CD4-positive, alpha-beta T cell (primary cell): ENCODE results near the gene C7orf25. TPM values are rescaled to one million over a fixed set of nuclear protein-coding genes. Genes with fewer than 3 reads are reported as not detected.

Experiments
- ATAC-seq: fragments of 200-7000 bp; cut with Tn5 transposase; one replicate; pipeline ENCODE4 v1.10.0; 2022; ENCODE audit warnings: mild to moderate bottlenecking; ENCODE audit not compliant: poor library complexity
- CTCF ChIA-PET: fragments of 350-600 bp; sonication (Branson Sonifier 250); formaldehyde crosslinking; loops from one replicate; lab custom pipeline; 2021; ENCODE audit warnings: antibody characterized with exemption, inconsistent platforms; lab: Charles Lee
- POLR2A ChIA-PET: fragments of 350-600 bp; sonication (Branson Sonifier 250); formaldehyde crosslinking; loops from one replicate; lab custom pipeline; 2021; ENCODE audit warnings: antibody characterized with exemption, inconsistent platforms; lab: Charles Lee
- DNase-seq, 14 experiments: peaks; one replicate each; pipeline ENCODE4 v3.0.0-alpha.2; 2013 to 2020; ENCODE audit warnings: mixed read lengths in 2 of 14
- H3K27ac ChIP-seq, 2 donors: one replicate each; pipeline versions ENCODE4 v1.5.1 to v1.7.0; 2013; ENCODE audit warnings: low read length in 2 of 2, low read depth in 1 of 2, mild to moderate bottlenecking in 1 of 2
- H3K27me3 ChIP-seq, 2 experiments: 1 replicate in 1 of 2; 2 replicates in 1 of 2; pipeline versions ENCODE4 v1.6.1 to v1.7.0; 2013; ENCODE audit warnings: low read length in 2 of 2, control low read depth in 1 of 2, mild to moderate bottlenecking in 1 of 2, moderate library complexity in 1 of 2; ENCODE audit not compliant: insufficient read depth in 2 of 2, control insufficient read depth in 1 of 2
- H3K36me3 ChIP-seq: one replicate; pipeline ENCODE4 v1.6.1; 2013; ENCODE audit warnings: low read length, control low read depth; ENCODE audit not compliant: insufficient read depth
- H3K4me1 ChIP-seq: one replicate; pipeline ENCODE4 v1.6.1; 2013; ENCODE audit warnings: low read length, control low read depth; ENCODE audit not compliant: insufficient read depth
- H3K4me3 ChIP-seq: one replicate; pipeline ENCODE4 v1.5.1; 2013; ENCODE audit warnings: mild to moderate bottlenecking, low read length, moderate library complexity
- H3K9me3 ChIP-seq, 2 experiments: 1 replicate in 1 of 2; 2 replicates in 1 of 2; pipeline versions ENCODE4 v1.6.1 to v1.7.0; 2013; ENCODE audit warnings: low read length in 2 of 2, mild to moderate bottlenecking in 2 of 2, control low read depth in 1 of 2, moderate library complexity in 1 of 2; ENCODE audit not compliant: control insufficient read depth in 1 of 2, insufficient read depth in 1 of 2
- H3K27ac Mint-ChIP-seq: one replicate; pipeline ENCODE4 v1.8.0; 2020; ENCODE audit warnings: mixed read lengths
- H3K27me3 Mint-ChIP-seq: one replicate; pipeline ENCODE4 v1.8.0; 2021; ENCODE audit warnings: mixed read lengths
- H3K36me3 Mint-ChIP-seq: one replicate; pipeline ENCODE4 v1.8.0; 2021; ENCODE audit warnings: low read depth, mixed read lengths
- H3K4me1 Mint-ChIP-seq: one replicate; pipeline ENCODE4 v1.8.0; 2021; ENCODE audit warnings: low read depth, mixed read lengths
- H3K4me3 Mint-ChIP-seq: one replicate; pipeline ENCODE4 v1.8.0; 2020; ENCODE audit warnings: mild to moderate bottlenecking, mixed read lengths
- H3K9me3 Mint-ChIP-seq: one replicate; pipeline ENCODE4 v1.8.0; 2020; ENCODE audit warnings: mixed read lengths
- CTCF ChIP-seq: fragments of 200-600 bp; IDR thresholded peaks from one replicate; pipeline ENCODE4 v1.8.0; 2022; ENCODE audit warnings: antibody characterized with exemption, mild to moderate bottlenecking
- intact Hi-C, 2 experiments: fragments of 100-400 bp; cut with DNase I in 1 of 2; cut with micrococcal nuclease in 1 of 2; formaldehyde crosslinking; loops; one replicate each; pipeline versions ENCODE4 v1.15.1 to v1.9.0; 2023 to 2025; cut with DNase I, micrococcal nuclease
- total RNA-seq, 174 experiments: library from RNA in 2 of 174; stranded (reverse) in 2 of 174; gene quantifications; one replicate each; pipeline ENCODE4 v1.2.3 and lab custom pipeline; 2021 to 2026

C7orf25 gene
- total RNA-seq, 2 experiments from 2014 or later: 2.1 to 3.7 TPM

DNA sequence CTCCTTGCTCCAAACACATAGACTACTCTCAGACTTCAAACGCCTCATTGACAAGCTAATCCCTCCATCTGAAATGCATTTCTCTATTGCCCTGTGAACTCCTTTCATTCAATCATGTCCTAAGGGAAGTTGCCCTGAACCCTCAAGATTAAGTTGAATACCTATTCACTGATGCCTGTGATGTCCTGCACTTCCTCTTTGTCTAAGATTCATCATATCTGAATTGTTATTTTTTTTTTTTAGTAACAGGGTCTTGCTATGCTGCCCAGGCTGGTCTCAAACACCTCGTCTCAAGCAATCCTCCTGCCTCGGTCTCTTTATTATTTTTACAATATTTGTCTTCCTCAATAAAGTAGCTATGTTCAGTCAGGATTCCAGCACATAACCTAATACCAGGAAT is 16.9 kb upstream of the C7orf25 start:
- intact Hi-C loops: no loop called here
- H3K4me3 ChIP-seq: no peak overlapping the region
- ATAC-seq: no peak
- Mint-ChIP-seq H3K36me3 (peaks cover 70% of the 10 kb centered on the region), H3K9me3 (no peaks in the 10 kb centered on the region), H3K4me1 (peaks cover 67% of the 10 kb centered on the region), H3K4me3 (no peak overlapping the region), H3K27me3 (no peaks in the 10 kb centered on the region), H3K27ac (no peak overlapping the region)
- peaks cover 38% of the 10 kb centered on the region for H3K36me3 ChIP-seq
- H3K27me3 ChIP-seq: no peaks in the 10 kb centered on the region
- peaks cover 24% of the 10 kb centered on the region for H3K4me1 ChIP-seq
- TF ChIP-seq CTCF: no peak
- no peak overlapping the region for H3K27ac ChIP-seq
- DNase-seq: no peak
- no peaks in the 10 kb centered on the region for H3K9me3 ChIP-seq
- CTCF ChIA-PET: interaction anchor here (1.4 kb wide), 1 partner anchor 17 kb away, joined by 3 read pairs; the partner anchor contains the start of gene C7orf25
- POLR2A ChIA-PET: interaction anchor here (1.6 kb wide), 1 partner anchor 16 kb away, joined by 4 read pairs; no protein-coding TSS in a partner anchor

GRCh38 chr7:42926204-42926603 is 14.3 kb upstream of the C7orf25 start:
- Mint-ChIP-seq H3K27me3 (no peaks in the 10 kb centered on the region), H3K4me3 (no peak overlapping the region), H3K36me3 (peaks cover 75% of the 10 kb centered on the region), H3K9me3 (no peaks in the 10 kb centered on the region), H3K27ac (no peak overlapping the region), H3K4me1 (peaks cover 45% of the 10 kb centered on the region)
- Histone ChIP-seq H3K4me3 (no peak overlapping the region), H3K9me3 (no peaks in the 10 kb centered on the region), H3K27ac (no peak overlapping the region), H3K4me1 (peaks cover 12% of the 10 kb centered on the region), H3K36me3 (peaks cover 63% of the 10 kb centered on the region), H3K27me3 (no peaks in the 10 kb centered on the region)
- ChIA-PET POLR2A (no interaction called here), CTCF (no interaction called here)
- ATAC-seq: no peak
- DNase-seq: no peak
- intact Hi-C loops: no loop called here
- TF ChIP-seq CTCF: no peak

DNA sequence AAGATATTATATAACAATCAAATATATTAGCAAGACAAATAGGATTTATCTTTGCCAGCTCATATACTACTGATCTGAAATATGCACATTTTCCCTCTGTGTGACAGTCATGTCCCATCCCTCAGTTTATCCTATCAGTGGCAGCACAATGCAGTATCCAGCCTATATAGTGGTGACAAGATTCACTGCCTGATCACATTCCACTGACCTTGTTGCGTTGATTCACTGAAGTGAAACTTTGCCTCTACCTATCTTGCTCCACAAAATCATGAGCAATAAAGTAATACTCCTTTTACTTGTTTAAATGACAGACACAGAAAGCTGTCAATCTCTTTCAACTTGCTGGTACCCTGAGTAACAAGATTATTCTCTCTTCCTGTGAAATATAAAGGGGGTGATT is 13.8 kb upstream of the C7orf25 start:
- Histone ChIP-seq H3K27ac (no peak overlapping the region), H3K4me3 (no peak overlapping the region), H3K9me3 (no peaks in the 10 kb centered on the region), H3K4me1 (peaks cover 11% of the 10 kb centered on the region), H3K27me3 (no peaks in the 10 kb centered on the region), H3K36me3 (peaks cover 69% of the 10 kb centered on the region)
- no peak for TF ChIP-seq CTCF
- CTCF ChIA-PET: no interaction called here
- H3K4me1 Mint-ChIP-seq: peaks cover 39% of the 10 kb centered on the region
- H3K9me3 Mint-ChIP-seq: no peaks in the 10 kb centered on the region
- no peak overlapping the region for H3K4me3 Mint-ChIP-seq
- peaks cover 80% of the 10 kb centered on the region for H3K36me3 Mint-ChIP-seq
- no peak for DNase-seq
- intact Hi-C loops: no loop called here
- H3K27ac Mint-ChIP-seq: no peak overlapping the region
- ATAC-seq: no peak
- no peaks in the 10 kb centered on the region for H3K27me3 Mint-ChIP-seq
- POLR2A ChIA-PET: no interaction called here
